Thoracic aorta endothelial cell (primary cell): ENCODE measurements around the gene SYPL1. TPM values are rescaled to one million over a fixed set of nuclear protein-coding genes. Genes with fewer than 3 reads are reported as not detected.

Experiments used
- total RNA-seq: library from RNA; depleted of rRNA; stranded (reverse); fragments of >200 nt; gene quantifications from 2 replicates; pipeline ENCODE4 v1.2.3, GENCODE V29; 2012

The SYPL1 gene
- 74.7 and 97.6 TPM in 2 replicates for total RNA-seq

GRCh38 chr7:106112118-106112971 lies at the start of gene SYPL1:
TSS of gene SYPL1 (minus strand) at chr7:106112312. CDS start at chr7:106112208, 104 bp downstream.

Other genes starting within 250 kb of the SYPL1 start
- 10.0 and 11.0 TPM in 2 replicates for gene ATXN7L1, start 235.7 kb downstream of the SYPL1 start, total RNA-seq
- gene CDHR3, start 149.0 kb downstream of the SYPL1 start, total RNA-seq, result 3.7 and 4.7 TPM in 2 replicates
- 347 and 405 TPM in 2 replicates for gene NAMPT, start 172.7 kb upstream of the SYPL1 start, total RNA-seq